ENCODE measurements around the gene NTHL1.

- TF ChIP-seq CTCF (conservative IDR thresholded peaks at IDR 0.05): no peak
- TF ChIP-seq ZFX (IDR thresholded peaks at IDR 0.05): no peak
Observed at GRCh38 chr16:2039274-2040031, 8.2 kb downstream of the NTHL1 start.
